SU-DHL-6 (cell line): ENCODE results near the gene RTL3.

Experiments used
- H2AFZ ChIP-seq: fragments of 200-600 bp; sonication (generic); 2 replicates; pipeline ENCODE4 v1.6.1; 2014; ENCODE audit warnings: low read depth, mild to moderate bottlenecking, moderate library complexity, mixed read lengths, antibody characterized with exemption, low read length; ENCODE audit not compliant: severe bottlenecking
- H3F3A ChIP-seq: fragments of 200-600 bp; shearing (Covaris generic); 2 replicates; pipeline ENCODE4 v1.6.0; 2016; ENCODE audit warnings: antibody characterized with exemption, mild to moderate bottlenecking; ENCODE audit not compliant: insufficient read depth
- H3K27ac ChIP-seq: fragments of 200-600 bp; sonication (generic); 2 replicates; pipeline ENCODE4 v1.5.1; 2016; ENCODE audit warnings: low read depth, mild to moderate bottlenecking, low read length, moderate library complexity, mixed read lengths
- H3K27me3 ChIP-seq: fragments of 200-600 bp; sonication (generic), shearing (Covaris generic); 2 replicates; pipeline ENCODE4 v1.6.0; 2014; ENCODE audit warnings: mild to moderate bottlenecking, low read length
- H3K36me3 ChIP-seq: fragments of 200-600 bp; sonication (generic); 2 replicates; pipeline ENCODE4 v1.6.1; 2014; ENCODE audit warnings: mild to moderate bottlenecking, low read length, mixed read lengths
- H3K4me2 ChIP-seq: fragments of 300-600, 200-600 bp; shearing (Covaris generic), sonication (generic); 2 replicates; pipeline ENCODE4 v1.6.0; 2014; ENCODE audit warnings: low read length, low read depth, mild to moderate bottlenecking; ENCODE audit not compliant: poor library complexity, severe bottlenecking
- H3K4me3 ChIP-seq: fragments of 200-600 bp; sonication (generic); 2 replicates; pipeline ENCODE4 v1.5.1; 2014; ENCODE audit warnings: antibody characterized with exemption, low read length, mild to moderate bottlenecking, mixed read lengths; ENCODE audit not compliant: insufficient read depth, poor library complexity, severe bottlenecking
- H3K79me2 ChIP-seq: fragments of 200-600 bp; sonication (generic); 2 replicates; pipeline ENCODE4 v1.6.1; 2014; ENCODE audit warnings: mild to moderate bottlenecking, low read length, moderate library complexity; ENCODE audit not compliant: insufficient read depth
- H3K9ac ChIP-seq: fragments of 200-600 bp; sonication (generic); 2 replicates; pipeline ENCODE4 v1.7.0; 2014; ENCODE audit warnings: mild to moderate bottlenecking, low read length
- H3K9me2 ChIP-seq: fragments of 200-600 bp; sonication (generic); replicated peaks from 2 replicates; pipeline ENCODE4 v1.6.1; 2014; ENCODE audit warnings: low read length; ENCODE audit not compliant: insufficient read depth
- H3K9me3 ChIP-seq: fragments of 200-600 bp; sonication (generic); 2 replicates; pipeline ENCODE4 v1.6.1; 2014; ENCODE audit warnings: low read length, mixed read lengths; ENCODE audit not compliant: insufficient read depth
- H4K20me1 ChIP-seq: fragments of 200-600 bp; sonication (generic); 2 replicates; pipeline ENCODE4 v1.6.1; 2014; ENCODE audit warnings: low read depth, mild to moderate bottlenecking, antibody characterized with exemption, low read length, moderate library complexity, mixed read lengths
- CTCF ChIP-seq: fragments of 200-600 bp; sonication (generic); IDR thresholded peaks from one replicate; pipeline ENCODE4 v1.5.1; 2017; ENCODE audit warnings: antibody characterized with exemption, mild to moderate bottlenecking, low read length, moderate library complexity; ENCODE audit not compliant: insufficient read depth, poor library complexity, severe bottlenecking
- EZH2phosphoT487 ChIP-seq: fragments of 200-600 bp; sonication (generic), shearing (Covaris generic); conservative IDR thresholded peaks from 2 replicates; pipeline ENCODE4 v1.6.1; 2018; ENCODE audit warnings: mild to moderate bottlenecking, antibody characterized with exemption, low read length, moderate library complexity, mixed read lengths

Gene RTL3

DNA sequence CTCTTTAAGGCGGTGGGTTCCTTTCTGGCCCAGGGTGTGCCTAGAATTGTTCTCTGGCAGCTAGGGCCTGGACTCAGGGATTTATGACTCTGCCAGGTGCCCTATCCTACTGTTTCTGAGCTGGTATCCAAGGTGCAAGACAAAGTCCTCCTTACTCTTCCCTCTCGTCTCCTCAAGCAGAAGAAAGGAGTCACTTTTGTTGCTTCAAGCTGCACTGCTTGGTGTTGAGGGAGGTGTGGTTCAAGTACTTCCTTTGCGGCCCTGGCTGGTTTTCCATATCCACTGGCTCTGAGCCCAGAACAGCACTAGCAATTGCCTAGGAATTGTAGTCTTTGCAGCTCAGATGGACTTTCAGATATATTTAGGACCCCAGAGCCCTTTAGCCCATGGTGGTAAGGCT, 39.3 kb downstream of the RTL3 start:
- H3K27ac ChIP-seq, result no peak overlapping the region
- H3K4me3 ChIP-seq, result no peak overlapping the region
- no peaks in the 10 kb centered on the region for H3K27me3 ChIP-seq
- no peaks in the 10 kb centered on the region for H3K36me3 ChIP-seq
- H3K9me3 ChIP-seq, result no peaks in the 10 kb centered on the region
- H3K79me2 ChIP-seq, result no peaks in the 10 kb centered on the region
- H2AFZ ChIP-seq, result no peak overlapping the region
- H3K4me2 ChIP-seq, result no peak overlapping the region
- H3K9ac ChIP-seq, result no peak overlapping the region
- no peaks in the 10 kb centered on the region for H3F3A ChIP-seq
- no peaks in the 10 kb centered on the region for H3K9me2 ChIP-seq
- H4K20me1 ChIP-seq, result no peaks in the 10 kb centered on the region
- TF ChIP-seq EZH2phosphoT487 (no peak), CTCF (no peak)

DNA sequence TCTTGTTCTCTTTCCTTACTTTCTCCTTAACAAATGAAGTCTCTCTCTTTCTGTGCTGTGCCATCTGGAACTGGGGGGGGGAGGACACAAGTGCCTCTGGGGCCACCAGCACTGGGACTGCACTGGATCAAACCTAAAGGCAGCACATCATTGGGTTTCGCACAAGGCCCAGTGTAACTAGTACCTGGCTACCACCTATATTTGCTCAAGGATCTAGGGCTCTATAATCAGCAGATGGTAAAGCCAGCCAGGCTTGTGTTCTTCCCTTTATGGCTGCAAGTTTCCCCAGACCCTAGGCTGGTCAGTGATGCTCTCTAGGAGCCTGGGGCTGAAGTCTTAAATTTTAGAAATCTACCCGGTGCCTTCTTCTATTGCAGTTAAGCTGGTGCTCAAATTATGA, 40.1 kb downstream of the RTL3 start:
- Histone ChIP-seq H3K79me2 (no peaks in the 10 kb centered on the region), H3K36me3 (no peaks in the 10 kb centered on the region), H3K9ac (no peak overlapping the region), H3K4me3 (no peak overlapping the region), H3K4me2 (no peak overlapping the region), H3K9me2 (no peaks in the 10 kb centered on the region), H2AFZ (no peak overlapping the region), H3K9me3 (no peaks in the 10 kb centered on the region), H3K27ac (no peak overlapping the region), H4K20me1 (no peaks in the 10 kb centered on the region), H3F3A (no peaks in the 10 kb centered on the region), H3K27me3 (no peaks in the 10 kb centered on the region)
- TF ChIP-seq CTCF (no peak), EZH2phosphoT487 (no peak)

GRCh38 chrX:78614264-78614663, 44.9 kb downstream of the RTL3 start:
- Histone ChIP-seq H4K20me1 (no peaks in the 10 kb centered on the region), H3F3A (no peaks in the 10 kb centered on the region), H3K9me3 (no peaks in the 10 kb centered on the region), H3K9me2 (no peaks in the 10 kb centered on the region), H3K27me3 (no peaks in the 10 kb centered on the region), H3K27ac (no peak overlapping the region), H3K4me2 (no peak overlapping the region), H3K4me3 (no peak overlapping the region), H3K36me3 (no peaks in the 10 kb centered on the region), H3K79me2 (no peaks in the 10 kb centered on the region), H2AFZ (no peak overlapping the region), H3K9ac (no peak overlapping the region)
- no peak for TF ChIP-seq CTCF
- TF ChIP-seq EZH2phosphoT487, result no peak
